ENCODE results near the gene COX5A.
"Not testable (repeated sequence)": the region's sequence is repeated elsewhere in the genome, so short reads cannot be mapped to it uniquely, and the experiment has no call there.

The COX5A gene

GRCh38 chr15:74955796-74956647 is 18.1 kb upstream of the COX5A start:
- peak; percentile 84 for DNase-seq (ENCODE audit: low spot score)

GRCh38 chr15:74955017-74955416 is 17.1 kb upstream of the COX5A start:
- DNase-seq (ENCODE audit: low spot score) = peak; percentile 51

GRCh38 chr15:74954515-74954914 is 16.6 kb upstream of the COX5A start:
- DNase-seq (ENCODE audit: low spot score) = peak; percentile 54

- no peak for DNase-seq (ENCODE audit: low spot score)
Measured at GRCh38 chr15:74951006-74951405, 13.1 kb upstream of the COX5A start.

GRCh38 chr15:74950078-74950908 is 12.4 kb upstream of the COX5A start:
- DNase-seq (ENCODE audit: low spot score) = peak; percentile 82

GRCh38 chr15:74937272-74937589 is 642 bp downstream of the COX5A start:
- DNase-seq (ENCODE audit: low spot score) = no peak

- DNase-seq (ENCODE audit: low spot score) = peak; percentile 46
Measured at GRCh38 chr15:74935193-74935592, 2.7 kb downstream of the COX5A start.

GRCh38 chr15:74933573-74933972 is 4.3 kb downstream of the COX5A start:
- no peak for DNase-seq (ENCODE audit: low spot score)

- no peak for DNase-seq (ENCODE audit: low spot score)
Measured at GRCh38 chr15:74928771-74929198, 9.1 kb downstream of the COX5A start.

- no peak for DNase-seq (ENCODE audit: low spot score)
Measured at GRCh38 chr15:74924525-74924924, 13.3 kb downstream of the COX5A start.

GRCh38 chr15:74920456-74920855 is 17.4 kb downstream of the COX5A start:
- DNase-seq (ENCODE audit: low spot score) = no peak

GRCh38 chr15:74917676-74918075 is 20.2 kb downstream of the COX5A start:
- DNase-seq (ENCODE audit: low spot score) = no peak

GRCh38 chr15:74913799-74914198 is 24.1 kb downstream of the COX5A start:
- not testable (repeated sequence) for DNase-seq (ENCODE audit: low spot score)

- no peak for DNase-seq (ENCODE audit: low spot score)
Measured at GRCh38 chr15:74913041-74913440, 24.8 kb downstream of the COX5A start.

- no peak for DNase-seq (ENCODE audit: low spot score)
Measured at GRCh38 chr15:74908635-74909034, 29.2 kb downstream of the COX5A start.

- DNase-seq (ENCODE audit: low spot score) = no peak
Measured at GRCh38 chr15:74907163-74907870, 30.6 kb downstream of the COX5A start.

GRCh38 chr15:74906450-74907162 is 31.3 kb downstream of the COX5A start, which contains the start of gene FAM219B:
Gene FAM219B, minus strand, starts transcription at chr15:74906851. Its CDS starts 51 bp downstream, at chr15:74906800.
- peak; percentile 93 for DNase-seq (ENCODE audit: low spot score)

- DNase-seq (ENCODE audit: low spot score) = peak; percentile 70
Measured at GRCh38 chr15:74906067-74906449, 31.8 kb downstream of the COX5A start.

- no peak for DNase-seq (ENCODE audit: low spot score)
Measured at GRCh38 chr15:74904190-74904805, 33.6 kb downstream of the COX5A start.

GRCh38 chr15:74903676-74904075 is 34.2 kb downstream of the COX5A start:
- no peak for DNase-seq (ENCODE audit: low spot score)
